ENCODE measurements around the gene RAD23B.

- TF ChIP-seq CTCF (IDR thresholded peaks at IDR 0.05) (no peak), POLR2A (IDR thresholded peaks at IDR 0.05; ENCODE audit: low read depth) (no peak), POLR2AphosphoS5 (IDR thresholded peaks at IDR 0.05) (no peak), EP300 (IDR thresholded peaks at IDR 0.05) (no peak)
Measured at GRCh38 chr9:107274096-107274495, 9.0 kb upstream of the RAD23B start.
